ENCODE results near the gene FGR. TPM values are rescaled to one million over a fixed set of nuclear protein-coding genes. Genes with fewer than 3 reads are reported as not detected.
A peak's percentile ranks its signal among the peaks of the same experiment; 100 is the strongest.

The FGR gene
- total RNA-seq, 1 donor from 2014 or later: not detected

GRCh38 chr1:27562534-27563340 lies 72.2 kb downstream of the FGR start:
- no peak overlapping the region for H3K9ac ChIP-seq (ENCODE audit: low read length)
- H2AFZ ChIP-seq (ENCODE audit: low read depth, low read length): no peak overlapping the region
- no peak for DNase-seq (ENCODE audit: low read depth)
- H3K27ac Mint-ChIP-seq (ENCODE audit: unreplicated experiment): peak overlapping the region; percentile 55
- H3K4me1 ChIP-seq (ENCODE audit: insufficient read depth, low read length): peaks cover 33% of the 10 kb centered on the region
- H4K20me1 ChIP-seq (ENCODE audit: insufficient read depth, low read length): peaks cover 88% of the 10 kb centered on the region
- no peak for FAIRE-seq
- peaks cover 4% of the 10 kb centered on the region for H3K36me3 Mint-ChIP-seq (ENCODE audit: low read depth, unreplicated experiment)
- no peaks in the 10 kb centered on the region for H3K27me3 ChIP-seq (ENCODE audit: insufficient read depth, low read length)
- H3K79me2 ChIP-seq (ENCODE audit: insufficient read depth, low read length): peaks cover 63% of the 10 kb centered on the region
- TF ChIP-seq EZH2 (IDR thresholded peaks at IDR 0.05; ENCODE audit: insufficient read depth, low read length) (no peak), CTCF (IDR thresholded peaks at IDR 0.05; ENCODE audit: insufficient read depth, low read depth, low read length) (no peak)
- no peaks in the 10 kb centered on the region for H3K36me3 ChIP-seq (ENCODE audit: insufficient read depth, low read length)
- H3K4me2 ChIP-seq (ENCODE audit: low read length): no peak overlapping the region
- peak overlapping the region; percentile 64 for H3K4me3 Mint-ChIP-seq (ENCODE audit: unreplicated experiment)
- H3K27ac ChIP-seq (ENCODE audit: low read depth, low read length): no peak overlapping the region
- H3K9me3 Mint-ChIP-seq (ENCODE audit: unreplicated experiment): no peaks in the 10 kb centered on the region
- no peaks in the 10 kb centered on the region for H3K9me3 ChIP-seq (ENCODE audit: insufficient read depth, low read depth, low read length)
- H3K4me1 Mint-ChIP-seq (ENCODE audit: low read depth, unreplicated experiment): peaks cover 78% of the 10 kb centered on the region
- no peaks in the 10 kb centered on the region for H3K27me3 Mint-ChIP-seq (ENCODE audit: low read depth, unreplicated experiment)
- H3K4me3 ChIP-seq (ENCODE audit: insufficient read depth, low read depth, low read length): no peak overlapping the region

Other genes with a start within 250 kb of the FGR start
- gene GPR3, start 242.6 kb downstream of the FGR start, total RNA-seq: 0.75 and 0.86 TPM in 2 replicates
- 86.9 and 88.0 TPM in 2 replicates for gene WASF2, start 145.0 kb downstream of the FGR start, total RNA-seq
- 74.0 and 75.7 TPM in 2 replicates for gene AHDC1, start 31.0 kb downstream of the FGR start, total RNA-seq
- gene IFI6, start 37.0 kb upstream of the FGR start, total RNA-seq: 3,307 and 4,155 TPM in 2 replicates
- gene FAM76A, start 90.8 kb upstream of the FGR start, total RNA-seq: 6.1 and 6.2 TPM in 2 replicates
- gene STX12, start 138.0 kb upstream of the FGR start, total RNA-seq: 62.1 and 64.0 TPM in 2 replicates
- 35.6 and 37.6 TPM in 2 replicates for gene PPP1R8, start 195.6 kb upstream of the FGR start, total RNA-seq
- gene THEMIS2, start 237.4 kb upstream of the FGR start, total RNA-seq: 0.79 and 1.3 TPM in 2 replicates

Measured in astrocyte (in vitro differentiated cells and primary cell).